NCI-H146 (cell line): ENCODE data around the gene SGSM1.
"Not testable (repeated sequence)": the region's sequence is repeated elsewhere in the genome, so short reads cannot be mapped to it uniquely, and the experiment has no call there.

Experiments used
- DNase-seq: peaks from one replicate; lab custom pipeline; 2025; lab: John Stamatoyannopoulos, UW

The SGSM1 gene

DNA sequence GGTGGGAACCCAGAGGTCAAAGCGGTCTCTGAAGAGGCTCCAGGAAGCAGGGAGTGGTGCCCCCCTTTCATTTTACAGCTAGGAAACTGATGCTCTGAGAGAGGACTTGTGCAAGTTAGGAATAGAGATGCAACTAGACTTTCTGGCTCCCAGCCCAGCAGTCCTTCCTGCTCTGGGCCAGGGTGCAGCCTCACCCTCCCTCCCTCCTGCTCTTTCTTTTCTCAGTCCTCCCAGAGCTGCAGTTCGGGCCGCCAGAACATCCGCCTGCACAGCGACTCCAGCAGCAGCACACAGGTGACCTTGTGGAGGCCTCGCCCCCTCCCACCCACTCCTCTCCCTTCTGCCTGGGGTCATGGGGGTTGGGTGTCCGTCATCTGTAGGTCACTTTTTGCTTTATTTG is 89.0 kb downstream of the SGSM1 start:
- DNase-seq = no peak

DNA sequence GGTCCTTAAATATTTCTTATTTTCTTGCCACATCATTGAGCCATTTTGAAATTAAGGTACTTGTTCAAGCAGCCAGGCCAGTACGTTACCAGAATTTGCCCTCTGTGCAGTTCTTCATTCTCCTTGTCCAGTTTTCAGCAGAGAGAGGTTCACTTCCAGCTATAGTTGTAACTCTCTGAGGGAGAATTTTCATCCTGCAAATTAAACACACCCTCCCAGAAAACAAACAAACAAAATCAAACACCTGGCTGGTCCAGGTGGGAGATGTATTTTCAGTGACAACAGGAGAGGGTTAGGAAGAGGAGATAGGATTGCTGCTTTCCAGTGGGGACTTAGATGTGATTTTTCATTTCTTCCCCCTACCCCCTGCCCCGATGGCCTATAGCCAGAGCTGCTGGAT is 95.4 kb downstream of the SGSM1 start:
- peak; percentile 46 for DNase-seq

DNA sequence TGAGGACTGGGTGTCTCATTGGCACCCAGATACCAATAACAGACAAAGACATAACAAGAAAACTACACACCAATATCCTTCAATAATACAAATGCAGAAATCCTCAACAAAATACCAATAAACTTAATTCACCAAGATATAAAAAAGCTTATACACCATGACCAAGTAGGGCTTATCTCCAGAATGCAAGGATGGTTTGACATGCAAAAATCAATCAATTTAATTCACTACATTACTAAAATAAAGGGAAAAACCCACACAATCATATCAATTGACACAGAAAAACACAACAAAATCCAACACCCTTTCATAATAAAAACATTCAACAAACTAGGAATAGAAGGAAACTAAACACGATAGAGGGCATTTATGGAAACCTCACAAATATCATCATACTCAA is 99.9 kb downstream of the SGSM1 start:
- DNase-seq = no peak

GRCh38 chr22:24907101-24907500 is 101.1 kb downstream of the SGSM1 start:
- not testable (repeated sequence) for DNase-seq

DNA sequence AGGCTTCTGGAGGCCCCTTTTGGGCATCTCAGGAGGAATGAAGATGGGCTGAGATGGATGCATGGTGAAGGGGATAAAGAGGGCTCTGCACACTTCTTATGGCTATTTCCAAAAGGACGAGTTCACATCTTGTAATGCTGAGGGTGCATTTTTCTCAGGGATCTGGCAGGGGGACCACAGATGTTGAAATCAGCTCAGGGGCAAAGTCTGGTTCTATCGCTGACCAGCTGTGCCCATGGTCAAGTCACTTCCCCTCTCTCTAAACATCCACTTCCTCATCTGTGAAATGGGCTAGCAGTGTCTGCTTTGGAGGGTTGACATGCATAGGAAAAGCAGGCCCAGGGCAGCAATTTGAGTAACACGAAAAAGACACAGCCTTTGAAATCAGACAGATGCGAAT is 114.0 kb downstream of the SGSM1 start:
- no peak for DNase-seq

GRCh38 chr22:24925586-24926427 is 119.8 kb downstream of the SGSM1 start:
- DNase-seq = no peak

DNA sequence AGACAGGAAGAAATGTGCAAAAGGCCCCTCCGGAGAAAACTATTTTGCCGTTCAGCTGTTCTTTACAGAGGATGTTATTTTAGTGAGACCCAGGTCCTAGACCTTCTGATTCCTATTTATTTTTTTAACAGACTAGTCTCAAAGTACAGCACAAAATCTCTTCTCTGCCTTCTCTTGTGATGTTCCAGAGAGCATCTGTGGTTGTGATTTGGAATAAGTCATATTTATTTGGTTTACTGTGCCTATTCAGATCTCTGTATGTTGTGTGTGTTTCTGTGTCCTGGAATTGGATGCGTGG is 120.4 kb downstream of the SGSM1 start:
- no peak for DNase-seq

- DNase-seq = no peak
These were observed 121.0 kb downstream of the SGSM1 start for GRCh38 chr22:24926849-24927579.

- no peak for DNase-seq
These were observed 122.3 kb downstream of the SGSM1 start for GRCh38 chr22:24928322-24928721.

DNA sequence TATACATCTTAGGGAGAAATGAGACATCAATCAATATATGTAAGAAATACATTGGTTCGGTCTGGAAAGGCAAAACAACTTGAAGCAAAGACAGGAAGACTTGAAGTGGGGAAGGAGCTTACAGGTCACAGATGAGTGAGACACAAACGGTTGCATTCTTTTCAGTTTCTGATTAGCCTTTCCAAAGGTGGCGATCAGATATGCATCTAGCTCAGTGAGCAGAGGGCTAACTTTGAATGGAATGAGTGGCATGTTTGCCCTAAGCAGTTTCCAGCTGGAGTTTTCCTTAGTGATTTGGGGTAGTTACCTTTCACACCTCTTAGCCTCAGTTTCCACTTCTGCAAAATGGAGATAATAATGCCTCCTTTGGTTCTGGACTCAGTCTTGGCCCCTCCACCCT is 124.7 kb downstream of the SGSM1 start:
- no peak for DNase-seq

DNA sequence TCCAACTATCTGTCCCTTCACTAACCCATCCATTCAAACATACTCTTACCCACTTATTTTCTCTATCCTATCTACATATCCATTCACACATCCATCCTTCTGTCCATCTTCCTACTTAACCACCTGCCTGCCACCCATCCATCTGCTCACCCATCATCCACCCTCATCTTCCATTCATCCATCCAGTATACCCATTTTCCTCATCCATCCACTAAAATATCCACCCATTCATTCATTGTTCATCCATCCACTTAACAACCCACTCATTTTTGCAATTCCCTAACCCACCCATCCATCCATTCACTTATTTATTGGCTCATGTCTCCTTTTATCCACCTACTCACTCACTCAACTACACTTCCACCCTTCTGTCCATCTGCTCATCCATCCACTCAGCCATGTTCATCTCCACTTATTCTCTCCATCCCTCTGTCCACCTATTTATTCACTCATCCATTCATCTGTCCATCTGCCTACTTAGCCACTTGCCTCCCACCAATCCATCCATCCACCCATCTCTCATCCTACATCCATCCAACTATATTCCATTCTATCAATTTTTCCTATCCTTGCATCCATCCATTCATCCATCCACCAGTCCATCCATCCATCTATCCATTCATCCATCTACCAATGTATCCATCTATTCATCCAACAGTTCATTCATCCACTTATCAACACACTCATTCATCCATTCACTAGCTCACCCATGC is 129.9 kb downstream of the SGSM1 start:
- no peak for DNase-seq

DNA sequence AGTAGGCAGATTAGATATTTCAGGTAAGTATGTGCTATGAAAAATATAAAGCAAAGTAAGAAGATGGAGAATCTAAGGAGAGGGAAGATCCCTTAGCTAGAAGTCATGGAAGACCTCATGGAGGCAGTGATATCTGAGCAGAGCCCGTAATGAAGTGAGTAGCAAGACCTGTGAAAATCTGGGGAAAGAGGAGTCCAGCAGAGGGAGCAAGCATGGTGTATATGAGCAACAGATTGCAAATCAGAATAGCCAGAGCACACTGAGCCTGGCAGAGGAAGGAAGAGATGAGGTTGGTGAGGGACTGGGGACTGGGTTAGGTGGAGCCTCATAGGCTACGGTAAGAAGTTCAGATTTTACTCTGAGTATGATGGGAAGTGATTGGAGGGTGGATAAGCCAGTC is 131.1 kb downstream of the SGSM1 start:
- DNase-seq = peak; percentile 6

DNA sequence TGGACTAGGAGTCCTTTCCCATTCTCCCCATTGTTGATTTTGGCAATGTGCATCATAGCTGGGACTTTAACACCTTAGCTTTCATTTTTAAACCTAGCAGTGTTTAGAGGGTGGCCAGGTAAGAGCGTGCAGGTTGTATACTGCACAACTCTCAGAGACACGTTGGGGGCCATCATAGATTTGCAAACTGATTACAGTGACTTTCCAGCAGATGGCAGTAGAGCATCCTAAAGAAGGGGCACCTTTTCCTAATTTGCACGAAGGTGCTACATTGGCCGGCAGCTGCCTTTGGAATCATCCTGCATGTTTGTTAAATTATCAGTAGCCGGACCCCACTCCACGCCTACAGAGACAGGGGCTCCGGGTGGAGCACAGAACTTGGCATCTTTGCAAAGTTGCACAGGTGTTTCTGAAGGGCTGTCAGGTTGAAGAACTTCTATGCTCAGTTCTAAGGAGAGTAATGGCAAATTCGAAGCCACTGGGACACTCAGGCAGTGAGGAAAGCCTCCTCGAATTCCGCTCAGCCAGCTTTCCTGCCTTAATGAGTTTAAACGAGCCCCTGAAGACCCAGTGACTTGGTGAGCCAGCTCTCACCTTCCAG is 132.8 kb downstream of the SGSM1 start:
- peak; percentile 49 for DNase-seq

DNA sequence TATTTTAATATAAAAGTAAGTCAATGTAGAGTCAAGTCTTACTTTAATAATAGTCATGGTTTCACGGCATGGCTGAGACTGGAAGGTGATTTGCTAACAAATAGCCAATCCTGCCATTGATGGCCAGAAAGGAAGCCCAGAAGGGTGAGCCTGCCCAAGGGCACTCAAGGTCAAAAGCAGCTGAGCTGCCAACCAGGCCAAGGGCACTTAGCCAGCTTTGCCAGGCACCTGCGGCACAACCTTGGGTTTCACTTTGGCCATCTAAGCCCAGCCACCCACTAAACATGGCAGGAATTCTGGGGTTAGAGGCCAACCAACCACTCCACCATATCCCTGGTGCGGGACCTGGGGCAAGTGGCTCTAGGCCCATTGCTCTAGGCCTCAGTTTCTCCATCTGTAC is 136.3 kb downstream of the SGSM1 start:
- DNase-seq = no peak

GRCh38 chr22:24944217-24944937 is 138.4 kb downstream of the SGSM1 start:
- DNase-seq = no peak

DNA sequence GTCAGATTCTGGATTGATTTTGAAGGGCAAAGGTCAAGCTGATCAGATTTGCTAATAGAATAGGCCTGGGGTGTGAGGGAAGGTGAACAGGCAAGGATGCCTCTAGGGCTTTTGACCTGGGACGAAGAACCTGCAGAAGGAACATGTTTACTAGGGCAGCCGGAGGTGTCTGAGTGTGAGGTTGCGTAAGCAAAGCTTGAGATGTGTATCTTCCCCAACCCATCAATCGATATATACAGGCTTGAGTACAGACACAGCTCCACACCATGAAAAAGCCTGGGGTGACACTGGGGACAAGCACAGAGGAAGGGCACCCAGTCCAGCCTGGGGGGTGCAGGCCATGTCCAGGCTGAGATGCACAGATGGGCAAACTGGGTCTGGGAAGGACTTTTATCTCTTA is 139.4 kb downstream of the SGSM1 start:
- DNase-seq = no peak

DNA sequence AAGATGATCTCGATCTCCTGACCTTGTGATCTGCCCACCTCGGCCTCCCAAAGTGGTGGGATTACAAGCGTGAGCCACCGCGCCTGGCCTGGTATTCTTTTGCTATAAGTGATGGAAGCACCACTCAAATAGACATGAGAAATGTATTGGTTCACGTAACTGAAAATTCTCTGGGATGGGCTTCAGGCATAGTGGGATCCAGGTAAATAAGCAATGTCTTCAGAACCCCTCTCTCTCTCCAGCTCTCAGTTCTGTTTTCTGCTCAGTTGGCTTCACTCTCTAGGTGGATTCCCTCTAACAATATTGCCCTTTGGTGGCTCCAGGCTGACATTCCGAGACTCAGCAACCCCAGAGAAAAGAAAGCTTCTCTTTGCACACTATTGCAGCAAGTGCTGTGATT is 141.4 kb downstream of the SGSM1 start:
- DNase-seq = no peak

DNA sequence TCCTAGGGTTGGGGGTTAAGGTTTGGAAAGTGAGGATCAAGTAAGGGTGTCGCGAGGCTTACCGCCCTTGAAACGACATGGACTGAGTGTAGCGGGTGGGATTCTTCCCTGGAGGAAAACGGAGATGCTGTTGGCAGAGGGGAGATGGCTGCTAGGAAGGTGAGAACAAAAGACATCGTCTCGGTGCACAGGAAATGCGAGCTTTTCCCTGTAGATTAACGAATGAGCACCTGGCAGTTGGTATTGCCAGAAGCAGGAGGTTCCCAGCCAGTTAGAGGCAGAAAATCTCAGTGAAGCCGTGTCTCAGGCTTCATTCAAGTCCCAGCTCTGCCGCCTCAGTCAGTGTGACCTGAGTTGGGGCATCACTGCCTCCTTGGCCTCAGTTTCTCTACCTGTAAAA is 141.9 kb downstream of the SGSM1 start:
- no peak for DNase-seq

DNA sequence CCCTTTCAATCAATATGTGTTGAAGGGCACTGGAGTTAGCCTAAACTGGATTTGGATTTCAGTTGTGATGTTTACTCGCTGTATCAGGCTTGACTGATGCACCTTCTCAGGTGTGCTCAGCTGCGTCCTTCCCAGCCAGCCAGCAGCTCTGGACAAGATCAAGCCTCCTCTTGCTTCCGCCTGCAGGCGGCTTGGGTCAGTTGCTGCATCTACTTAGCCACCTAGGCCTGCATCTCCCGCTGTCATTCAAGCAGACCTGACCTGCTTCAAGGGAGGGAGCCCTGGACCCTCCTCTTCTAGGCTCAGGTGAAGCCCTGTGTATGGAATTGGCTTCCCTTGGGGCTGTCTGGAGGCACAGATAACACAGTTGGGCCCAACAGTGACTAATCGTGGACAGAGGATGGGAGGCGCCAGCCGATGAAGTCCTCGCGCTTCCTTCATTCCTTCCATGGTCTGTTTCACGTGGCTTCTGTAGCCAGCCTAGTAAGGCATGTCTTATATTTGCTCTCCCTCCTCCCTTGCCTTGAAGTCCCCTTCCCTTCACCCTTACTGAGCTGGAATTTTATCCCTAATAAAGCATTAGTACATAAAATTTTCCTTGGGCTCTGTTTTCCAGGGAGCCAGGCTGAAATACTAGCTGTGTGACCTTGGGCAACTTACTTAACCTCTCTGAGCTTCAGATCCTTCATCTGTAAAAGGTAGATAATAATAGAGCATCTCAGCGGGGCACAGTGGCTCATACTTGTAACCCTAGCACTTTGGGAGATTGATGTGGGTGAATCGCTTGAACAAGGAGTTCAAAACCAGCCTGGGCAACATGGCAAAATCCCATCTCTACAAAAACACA is 142.6 kb downstream of the SGSM1 start:
- no peak for DNase-seq

GRCh38 chr22:24950272-24950902 is 144.4 kb downstream of the SGSM1 start:
- peak; percentile 77 for DNase-seq
